ENCODE results near the gene ENOX1. TPM values are rescaled to one million over a fixed set of nuclear protein-coding genes. Genes with fewer than 3 reads are reported as not detected.

ENOX1 gene
- total RNA-seq, 2 donors from 2014 or later = 0.78 to 4.3 TPM

DNA sequence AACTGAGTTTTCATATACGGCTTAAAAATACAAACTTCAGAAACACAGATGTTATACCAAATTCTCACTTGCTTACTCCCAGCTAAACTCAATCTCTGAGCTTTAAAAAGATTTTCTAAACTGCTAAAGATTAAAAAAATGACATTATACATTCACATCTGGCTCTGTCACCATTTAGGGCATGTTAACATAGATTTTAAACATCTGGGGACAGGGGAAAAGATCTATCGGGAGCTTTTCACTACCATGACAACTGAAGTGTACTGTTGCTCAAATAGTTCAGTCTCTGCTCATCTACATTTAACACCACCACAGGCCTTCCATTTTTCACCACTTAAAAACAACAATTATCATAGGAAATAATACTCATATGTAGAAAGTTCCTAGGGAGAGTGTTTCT, 190.8 kb downstream of the ENOX1 start:
- intact Hi-C loops (cut with DNase I) = no loop called here
- DNase-seq = no peak
- Histone ChIP-seq H3K4me1 (no peaks in the 10 kb centered on the region), H3K36me3 (replicated peaks in 1 of 2; ENCODE audit: insufficient read depth in 1 of 2, low read depth in 2 of 2) (no peaks in the 10 kb centered on the region), H3K27me3 (no peaks in the 10 kb centered on the region), H3K4me3 (no peak overlapping the region), H3K9me3 (no peaks in the 10 kb centered on the region), H3K27ac (no peak overlapping the region)
- no peak for ATAC-seq
- no peak for TF ChIP-seq POLR2A (IDR thresholded peaks at IDR 0.05)
- 81 to 84% methylated on average over 2 of the region's 2 CpGs for WGBS, 2 donors

DNA sequence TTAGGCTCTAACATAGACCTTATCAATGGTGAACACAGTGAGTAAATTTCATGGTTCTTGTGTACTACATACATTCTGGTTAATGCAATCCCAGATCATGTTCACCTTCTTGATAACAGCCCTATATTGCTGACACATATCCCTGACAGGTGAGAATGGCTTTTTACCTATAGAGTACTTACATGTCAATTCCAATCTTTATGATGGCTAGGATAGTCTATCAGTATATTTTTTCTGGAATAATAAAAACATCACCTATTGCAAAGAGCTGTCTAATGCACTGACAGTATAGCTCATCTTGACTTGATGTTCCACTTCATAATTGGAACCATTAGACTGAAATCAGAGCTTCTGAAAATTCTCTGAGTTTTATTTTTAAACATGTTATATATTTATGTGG, 199.4 kb downstream of the ENOX1 start:
- ATAC-seq (no peak), DNase-seq (no peak)
- no peaks in the 10 kb centered on the region for H3K27me3 ChIP-seq
- no peak for TF ChIP-seq POLR2A (IDR thresholded peaks at IDR 0.05)
- TF ChIP-seq, protein P1, sequence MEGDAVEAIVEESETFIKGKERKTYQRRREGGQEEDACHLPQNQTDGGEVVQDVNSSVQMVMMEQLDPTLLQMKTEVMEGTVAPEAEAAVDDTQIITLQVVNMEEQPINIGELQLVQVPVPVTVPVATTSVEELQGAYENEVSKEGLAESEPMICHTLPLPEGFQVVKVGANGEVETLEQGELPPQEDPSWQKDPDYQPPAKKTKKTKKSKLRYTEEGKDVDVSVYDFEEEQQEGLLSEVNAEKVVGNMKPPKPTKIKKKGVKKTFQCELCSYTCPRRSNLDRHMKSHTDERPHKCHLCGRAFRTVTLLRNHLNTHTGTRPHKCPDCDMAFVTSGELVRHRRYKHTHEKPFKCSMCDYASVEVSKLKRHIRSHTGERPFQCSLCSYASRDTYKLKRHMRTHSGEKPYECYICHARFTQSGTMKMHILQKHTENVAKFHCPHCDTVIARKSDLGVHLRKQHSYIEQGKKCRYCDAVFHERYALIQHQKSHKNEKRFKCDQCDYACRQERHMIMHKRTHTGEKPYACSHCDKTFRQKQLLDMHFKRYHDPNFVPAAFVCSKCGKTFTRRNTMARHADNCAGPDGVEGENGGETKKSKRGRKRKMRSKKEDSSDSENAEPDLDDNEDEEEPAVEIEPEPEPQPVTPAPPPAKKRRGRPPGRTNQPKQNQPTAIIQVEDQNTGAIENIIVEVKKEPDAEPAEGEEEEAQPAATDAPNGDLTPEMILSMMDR (IDR thresholded peaks at IDR 0.05) = no peak
- H3K4me1 ChIP-seq = no peaks in the 10 kb centered on the region
- intact Hi-C loops (cut with DNase I) = no loop called here
- no peaks in the 10 kb centered on the region for H3K9me3 ChIP-seq
- H3K27ac ChIP-seq = no peak overlapping the region
- H3K4me3 ChIP-seq = no peak overlapping the region
- H3K36me3 ChIP-seq (replicated peaks in 1 of 2; ENCODE audit: insufficient read depth in 1 of 2, low read depth in 2 of 2) = no peaks in the 10 kb centered on the region

DNA sequence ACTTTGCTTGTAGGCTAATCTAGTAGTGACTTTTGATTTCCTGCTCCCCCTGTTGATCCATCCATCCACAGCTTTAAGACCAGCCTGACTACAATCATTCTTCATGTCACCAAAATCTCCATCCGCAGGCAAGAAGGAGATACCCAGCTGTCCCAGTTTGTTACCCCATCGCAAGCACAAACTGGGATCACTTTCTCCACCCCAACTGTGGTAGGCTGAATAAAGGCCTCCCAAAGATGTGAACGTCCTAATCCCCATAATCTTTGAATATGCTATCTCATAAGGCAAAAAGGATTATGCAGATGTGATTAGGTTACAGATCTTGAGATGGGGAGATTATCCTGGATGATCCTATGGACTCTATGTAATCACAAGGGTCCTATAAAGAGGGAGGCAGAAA, 202.0 kb downstream of the ENOX1 start:
- intact Hi-C loops (cut with DNase I) = no loop called here
- H3K9me3 ChIP-seq = no peaks in the 10 kb centered on the region
- DNase-seq = no peak

DNA sequence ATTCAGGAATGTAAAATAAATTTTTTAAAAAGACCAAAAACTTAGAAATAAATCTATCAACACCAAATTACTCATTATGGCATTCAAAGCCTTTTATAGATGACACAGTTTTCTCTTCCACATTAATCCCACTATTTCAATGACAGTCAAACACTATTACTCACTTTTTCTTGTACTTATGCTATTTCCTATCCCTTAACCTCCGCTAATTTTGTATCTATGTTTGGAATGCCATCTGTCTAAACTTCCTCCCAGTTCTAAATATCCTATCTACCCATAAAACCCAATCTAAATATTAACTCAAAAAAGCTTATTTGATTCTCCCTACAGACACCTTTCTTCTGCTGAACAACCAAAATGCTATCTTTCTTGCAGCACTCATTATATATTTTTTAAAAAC, 203.5 kb downstream of the ENOX1 start:
- no peak overlapping the region for H3K27ac ChIP-seq
- no peaks in the 10 kb centered on the region for H3K9me3 ChIP-seq
- ATAC-seq (no peak), DNase-seq (no peak)
- WGBS, 2 donors = 69 to 77% methylated on average over 1 of the region's 1 CpG
- TF ChIP-seq, protein P1 (IDR thresholded peaks at IDR 0.05) = no peak
- TF ChIP-seq POLR2A (IDR thresholded peaks at IDR 0.05) = no peak
- H3K27me3 ChIP-seq = no peaks in the 10 kb centered on the region
- no peaks in the 10 kb centered on the region for H3K4me1 ChIP-seq
- H3K4me3 ChIP-seq = no peak overlapping the region
- H3K36me3 ChIP-seq (replicated peaks in 1 of 2; ENCODE audit: insufficient read depth in 1 of 2, low read depth in 2 of 2) = no peaks in the 10 kb centered on the region
- intact Hi-C loops (cut with DNase I) = no loop called here

More for the DNA sequence above, 202.0 kb downstream of the ENOX1 start:
- Histone ChIP-seq H3K36me3 (replicated peaks in 1 of 2; ENCODE audit: insufficient read depth in 1 of 2, low read depth in 2 of 2) (no peaks in the 10 kb centered on the region), H3K4me3 (no peak overlapping the region), H3K4me1 (no peaks in the 10 kb centered on the region), H3K27me3 (no peaks in the 10 kb centered on the region), H3K27ac (no peak overlapping the region)
- no peak for ATAC-seq
- TF ChIP-seq POLR2A (IDR thresholded peaks at IDR 0.05) = no peak
- TF ChIP-seq, protein P1 (IDR thresholded peaks at IDR 0.05) = no peak
- WGBS, 2 donors = 72 to 81% methylated on average over 3 of the region's 3 CpGs

DNA sequence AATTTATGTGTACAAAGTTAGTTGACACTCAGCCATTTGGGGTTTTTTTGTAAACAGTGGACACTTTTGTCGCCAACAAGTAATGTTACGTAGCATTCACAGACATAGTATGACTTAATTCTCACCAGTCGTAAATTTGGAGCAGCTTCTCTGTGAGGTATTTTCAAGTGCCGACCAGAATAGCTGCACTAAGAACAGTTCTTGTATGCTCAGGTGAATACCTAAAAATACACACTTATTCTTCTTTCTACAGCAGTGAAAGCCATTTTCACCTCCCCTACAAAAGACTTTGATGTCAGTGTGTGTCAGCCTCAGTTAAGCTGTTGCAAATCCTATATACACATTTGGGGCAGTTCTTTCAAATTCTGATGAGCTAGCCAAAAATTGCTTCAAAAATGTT, 206.5 kb downstream of the ENOX1 start:
- no peak for TF ChIP-seq POLR2A (IDR thresholded peaks at IDR 0.05)
- TF ChIP-seq, protein P1 (IDR thresholded peaks at IDR 0.05) = no peak
- no peaks in the 10 kb centered on the region for H3K9me3 ChIP-seq
- no peaks in the 10 kb centered on the region for H3K36me3 ChIP-seq (replicated peaks in 1 of 2; ENCODE audit: insufficient read depth in 1 of 2, low read depth in 2 of 2)
- H3K27me3 ChIP-seq = no peaks in the 10 kb centered on the region
- DNase-seq (no peak), ATAC-seq (no peak)
- WGBS, 2 donors = 86 to 87% methylated on average over 4 of the region's 4 CpGs
- H3K27ac ChIP-seq = no peak overlapping the region
- intact Hi-C loops (cut with DNase I) = no loop called here
- no peak overlapping the region for H3K4me3 ChIP-seq
- H3K4me1 ChIP-seq = no peaks in the 10 kb centered on the region
